ENCODE measurements around the gene KHDRBS1. TPM values are rescaled to one million over a fixed set of nuclear protein-coding genes. Genes with fewer than 3 reads are reported as not detected.

Gene KHDRBS1
- total and polyA plus RNA-seq, 9 of the 15 experiments (the other 6 are each of a cell fraction or from before 2014, with no cell fraction given), result 48.4 to 257 (median 114) TPM

- TF ChIP-seq E4F1 (CRISPR knock-in tag; IDR thresholded peaks at IDR 0.05; ENCODE audit: borderline replicate concordance) (no peak), THRA (IDR thresholded peaks at IDR 0.05) (no peak), ZBTB33 (CRISPR knock-in tag; IDR thresholded peaks at IDR 0.05) (peak; percentile 24; the same call in 1 of the 2 replicates), ARID2 (IDR thresholded peaks at IDR 0.05) (peak; percentile 49), SUPT5H (IDR thresholded peaks at IDR 0.05) (peak; percentile 39; the same call in 1 of the 2 replicates), TSHZ1 (CRISPR knock-in tag; IDR thresholded peaks at IDR 0.05) (no peak), CREB3L1 (IDR thresholded peaks at IDR 0.05; ENCODE audit: borderline replicate concordance, low read depth) (no peak), MBD1 (CRISPR knock-in tag; IDR thresholded peaks at IDR 0.05) (no peak), ZNF76 (CRISPR knock-in tag; IDR thresholded peaks at IDR 0.05; ENCODE audit: borderline replicate concordance) (no peak), RBFOX2 (IDR thresholded peaks at IDR 0.05; ENCODE audit: low read depth, low read length) (no peak), GATAD2A (IDR thresholded peaks at IDR 0.05) (no peak), RB1 (IDR thresholded peaks at IDR 0.05; ENCODE audit: low read depth) (peak; percentile 30; the same call in 1 of the 2 replicates), FOS (IDR thresholded peaks at IDR 0.05; ENCODE audit: extremely low read depth, insufficient read length) (no peak), CEBPB (tag; IDR thresholded peaks at IDR 0.05) (no peak), GTF2A2 (tag; IDR thresholded peaks at IDR 0.05) (no peak), NBN (IDR thresholded peaks at IDR 0.05; ENCODE audit: low read depth) (no peak)
These were observed 49.6 kb downstream of the KHDRBS1 start (continued) for GRCh38 chr1:32063261-32063681.

All from K562 (cell line).